HG03045 (cell line): Measurements from ENCODE around the gene PURA.

Experiments
- ATAC-seq: cut with Tn5 transposase; IDR thresholded peaks from one replicate; pipeline ENCODE4 v1.9.1; 2021; ENCODE audit warnings: mild to moderate bottlenecking, moderate library complexity; ENCODE audit not compliant: unreplicated experiment

PURA gene

DNA sequence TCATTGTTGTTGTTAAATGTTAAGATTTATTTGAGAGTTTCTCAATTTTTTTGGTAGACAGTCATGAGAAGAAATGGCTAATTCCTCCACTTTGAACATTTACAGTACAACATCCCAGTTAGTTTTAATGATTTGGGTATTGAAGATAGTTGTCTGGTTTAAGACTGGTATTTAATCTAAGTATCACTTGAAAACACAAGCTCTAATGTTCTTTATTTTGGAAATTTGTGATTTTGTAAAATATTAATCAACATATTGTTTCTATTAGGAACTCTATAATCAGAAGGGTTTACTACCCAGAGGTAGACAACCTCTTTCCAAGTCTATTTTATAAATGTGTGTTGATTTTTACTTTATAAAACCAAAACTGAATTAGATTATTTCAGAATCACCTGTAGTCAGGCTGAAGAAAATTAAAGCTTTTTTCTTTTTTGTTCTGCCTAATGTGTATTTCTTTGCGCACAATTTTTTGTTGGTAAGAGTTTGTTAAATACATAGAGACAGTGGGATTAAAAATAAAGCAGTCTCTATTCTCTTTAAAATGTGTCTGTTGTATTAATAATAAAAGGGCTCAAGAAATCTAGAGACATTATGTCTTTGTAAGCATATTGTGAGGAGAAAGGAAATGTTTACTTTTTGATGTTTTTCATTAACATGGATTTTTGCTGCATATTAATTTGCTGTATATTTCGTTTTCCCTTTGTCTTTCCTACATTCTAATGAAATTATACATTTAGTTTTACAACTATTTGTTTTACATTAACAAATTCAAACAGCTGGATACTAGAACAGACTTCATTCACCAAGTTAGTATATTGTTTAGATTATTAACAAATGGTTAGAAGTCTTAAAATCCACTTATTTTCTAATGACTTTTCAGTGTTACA is 3.9 kb upstream of the PURA start:
- no peak for ATAC-seq

GRCh38 chr5:140110646-140110957 is 3.3 kb upstream of the PURA start:
- ATAC-seq: no peak

DNA sequence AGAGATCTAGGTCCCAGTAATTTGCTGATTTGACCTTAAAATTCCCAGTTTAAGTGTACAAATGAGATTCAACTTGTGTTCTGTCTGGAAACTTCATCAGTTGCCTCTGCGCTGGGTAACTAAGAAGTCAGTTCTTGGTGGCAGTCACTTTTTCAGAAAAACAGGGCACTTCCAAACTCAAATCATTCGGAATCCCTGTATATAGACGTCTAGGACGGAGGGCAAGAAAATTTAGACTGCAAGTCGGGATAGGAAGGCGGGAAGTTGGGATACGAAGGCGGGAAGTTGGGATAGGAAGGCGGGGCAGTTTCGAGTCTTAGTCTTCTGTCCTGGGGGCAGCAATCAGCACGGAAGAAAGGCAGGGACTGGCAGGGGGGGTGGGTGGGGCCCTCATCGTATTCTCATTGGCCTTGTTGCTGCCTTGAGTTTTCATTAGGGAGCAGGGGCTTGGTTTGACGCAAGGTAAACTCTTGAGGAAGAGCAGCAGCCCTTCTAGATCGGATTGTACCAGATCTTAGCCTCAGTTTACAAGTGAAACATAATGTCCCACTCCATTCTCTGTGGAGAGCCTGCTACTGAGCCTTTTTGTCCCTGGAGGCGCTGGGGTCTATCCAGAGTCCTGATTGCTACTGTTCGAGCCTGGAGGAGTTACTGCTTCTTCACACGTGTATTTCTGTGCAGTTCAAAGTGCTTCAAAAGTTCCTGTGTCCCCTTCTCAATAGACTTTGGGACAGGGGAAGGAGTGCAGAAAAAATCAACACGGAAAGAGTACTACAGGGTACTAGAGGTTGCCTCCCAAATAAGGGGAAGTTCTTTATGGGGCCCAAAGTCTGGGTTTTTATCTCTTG is 2.7 kb upstream of the PURA start:
- ATAC-seq: no peak

GRCh38 chr5:140111859-140112551 is 1.9 kb upstream of the PURA start:
- no peak for ATAC-seq

DNA sequence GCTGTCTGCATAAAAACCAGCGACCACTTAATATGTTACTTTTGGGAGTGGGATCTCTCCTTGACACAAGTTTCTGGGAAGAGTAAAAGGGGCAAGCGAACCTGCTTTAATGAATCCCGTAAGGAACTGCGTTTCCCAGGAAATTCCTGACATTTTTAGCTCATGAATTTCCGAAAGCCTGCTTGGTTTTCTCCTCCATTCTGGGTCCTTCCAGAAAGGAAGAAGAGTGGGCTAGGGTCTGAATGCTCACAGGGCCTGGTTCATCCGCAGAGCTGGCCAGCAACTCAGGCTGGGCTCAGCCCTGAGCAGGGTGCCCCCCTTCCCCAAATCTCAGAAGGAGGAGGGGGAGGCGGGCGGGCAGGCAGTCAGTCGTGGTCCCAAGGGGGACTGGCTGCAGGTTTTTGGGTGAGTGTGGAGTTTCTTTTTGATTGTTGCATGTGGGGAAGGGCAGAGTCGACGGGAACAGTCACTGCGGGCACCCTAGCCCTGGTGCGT is 1.2 kb upstream of the PURA start:
- no peak for ATAC-seq

GRCh38 chr5:140113180-140113698 is 670 bp upstream of the PURA start:
- peak; percentile 3 for ATAC-seq

DNA sequence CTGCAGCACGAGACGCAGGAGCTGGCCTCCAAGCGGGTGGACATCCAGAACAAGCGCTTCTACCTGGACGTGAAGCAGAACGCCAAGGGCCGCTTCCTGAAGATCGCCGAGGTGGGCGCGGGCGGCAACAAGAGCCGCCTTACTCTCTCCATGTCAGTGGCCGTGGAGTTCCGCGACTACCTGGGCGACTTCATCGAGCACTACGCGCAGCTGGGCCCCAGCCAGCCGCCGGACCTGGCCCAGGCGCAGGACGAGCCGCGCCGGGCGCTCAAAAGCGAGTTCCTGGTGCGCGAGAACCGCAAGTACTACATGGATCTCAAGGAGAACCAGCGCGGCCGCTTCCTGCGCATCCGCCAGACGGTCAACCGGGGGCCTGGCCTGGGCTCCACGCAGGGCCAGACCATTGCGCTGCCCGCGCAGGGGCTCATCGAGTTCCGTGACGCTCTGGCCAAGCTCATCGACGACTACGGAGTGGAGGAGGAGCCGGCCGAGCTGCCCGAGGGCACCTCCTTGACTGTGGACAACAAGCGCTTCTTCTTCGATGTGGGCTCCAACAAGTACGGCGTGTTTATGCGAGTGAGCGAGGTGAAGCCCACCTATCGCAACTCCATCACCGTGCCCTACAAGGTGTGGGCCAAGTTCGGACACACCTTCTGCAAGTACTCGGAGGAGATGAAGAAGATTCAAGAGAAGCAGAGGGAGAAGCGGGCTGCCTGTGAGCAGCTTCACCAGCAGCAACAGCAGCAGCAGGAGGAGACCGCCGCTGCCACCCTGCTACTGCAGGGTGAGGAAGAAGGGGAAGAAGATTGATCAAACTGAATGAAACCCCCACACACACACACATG is 654 bp downstream of the PURA start:
- peak; percentile 31 for ATAC-seq

DNA sequence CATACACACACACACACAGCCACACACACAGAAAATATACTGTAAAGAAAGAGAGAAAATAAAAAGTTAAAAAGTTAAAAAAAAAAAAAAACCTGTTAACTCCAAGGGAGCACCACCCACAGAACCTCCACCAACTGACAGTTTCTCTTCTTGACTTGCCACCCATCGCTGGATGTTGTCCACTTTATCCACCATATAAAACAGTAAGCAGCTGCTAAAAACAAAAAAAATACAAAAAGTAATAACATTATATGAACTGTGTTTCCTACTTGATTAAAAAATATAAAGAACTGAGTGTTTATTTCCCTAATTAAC is 1.2 kb downstream of the PURA start:
- ATAC-seq: no peak

- no peak for ATAC-seq
Measured at GRCh38 chr5:140116716-140117115, 2.8 kb downstream of the PURA start.

- no peak for ATAC-seq
Measured at GRCh38 chr5:140117523-140117922, 3.6 kb downstream of the PURA start.

DNA sequence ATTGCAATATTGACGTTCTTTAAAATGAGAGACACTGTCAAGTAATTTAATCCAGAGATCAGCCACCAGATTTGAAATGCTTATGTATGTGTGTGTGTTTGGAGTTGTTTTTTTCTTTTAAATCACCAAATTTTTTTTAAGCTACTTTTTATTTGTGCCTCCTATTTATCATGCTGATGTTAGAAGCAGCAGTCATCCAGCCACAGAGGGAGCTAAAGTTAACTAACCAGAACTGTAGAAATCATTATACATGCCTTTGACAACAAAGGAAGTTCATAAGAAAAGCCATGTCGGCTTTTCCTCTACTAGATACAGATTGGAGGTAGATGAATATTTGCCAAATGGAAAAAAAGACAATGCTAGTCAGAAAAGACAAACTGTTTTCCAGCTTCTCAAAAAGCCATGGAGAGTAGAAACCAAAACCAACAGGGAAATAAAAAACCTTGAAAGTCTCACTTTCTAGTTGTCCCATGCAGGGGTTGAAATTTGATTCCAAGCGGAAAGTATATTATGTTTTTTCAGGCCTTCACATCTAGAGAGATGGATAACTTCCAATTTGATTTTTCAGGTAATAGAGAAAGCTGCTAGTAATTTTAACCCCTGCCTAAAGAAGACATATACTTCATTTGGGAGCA is 4.5 kb downstream of the PURA start:
- no peak for ATAC-seq

DNA sequence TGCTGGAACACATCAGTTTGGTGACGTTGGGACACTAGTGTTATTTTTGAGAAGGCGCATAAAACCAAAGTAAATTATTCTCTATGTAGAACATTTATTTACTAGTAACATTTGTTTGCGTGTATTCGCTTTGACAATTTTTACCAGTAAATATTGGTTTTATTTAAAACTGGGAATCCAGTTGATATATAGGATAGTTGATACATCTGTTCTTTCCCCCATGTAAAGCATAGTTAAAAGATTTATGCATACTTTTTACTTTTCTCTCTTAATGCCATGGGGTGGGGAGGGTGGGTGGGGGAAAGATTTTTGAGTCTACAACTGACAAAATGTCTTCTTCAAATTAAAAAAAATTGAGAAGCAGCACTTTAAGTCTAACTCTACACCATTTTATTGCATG is 11.7 kb downstream of the PURA start, which contains the start of gene IGIP:
IGIP (plus strand) TSS at position 301 of the 400 bp plus-strand sequence. CDS start 2,540 bp downstream, outside the sequence.
- ATAC-seq: no peak

GRCh38 chr5:140126315-140127012 is 12.6 kb downstream of the PURA start:
- no peak for ATAC-seq

DNA sequence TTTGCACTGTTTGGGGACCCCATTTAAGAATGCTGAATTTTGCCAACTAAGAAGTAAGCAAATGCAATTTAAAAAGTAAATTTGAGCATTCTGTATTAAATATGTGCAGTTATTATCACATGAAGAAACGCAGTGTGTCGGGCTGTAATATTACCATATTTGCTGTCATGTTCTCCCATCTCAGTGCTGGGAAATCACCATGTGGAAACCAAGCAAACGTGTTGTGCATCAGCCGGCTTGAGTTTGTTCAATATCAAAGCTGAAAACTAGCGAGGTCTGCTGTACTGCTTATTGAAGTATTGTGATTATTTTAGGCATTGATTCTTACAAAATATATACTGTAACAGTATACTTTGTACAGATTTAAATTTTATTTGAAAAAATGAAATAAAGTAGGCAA is 14.5 kb downstream of the PURA start:
- no peak for ATAC-seq

DNA sequence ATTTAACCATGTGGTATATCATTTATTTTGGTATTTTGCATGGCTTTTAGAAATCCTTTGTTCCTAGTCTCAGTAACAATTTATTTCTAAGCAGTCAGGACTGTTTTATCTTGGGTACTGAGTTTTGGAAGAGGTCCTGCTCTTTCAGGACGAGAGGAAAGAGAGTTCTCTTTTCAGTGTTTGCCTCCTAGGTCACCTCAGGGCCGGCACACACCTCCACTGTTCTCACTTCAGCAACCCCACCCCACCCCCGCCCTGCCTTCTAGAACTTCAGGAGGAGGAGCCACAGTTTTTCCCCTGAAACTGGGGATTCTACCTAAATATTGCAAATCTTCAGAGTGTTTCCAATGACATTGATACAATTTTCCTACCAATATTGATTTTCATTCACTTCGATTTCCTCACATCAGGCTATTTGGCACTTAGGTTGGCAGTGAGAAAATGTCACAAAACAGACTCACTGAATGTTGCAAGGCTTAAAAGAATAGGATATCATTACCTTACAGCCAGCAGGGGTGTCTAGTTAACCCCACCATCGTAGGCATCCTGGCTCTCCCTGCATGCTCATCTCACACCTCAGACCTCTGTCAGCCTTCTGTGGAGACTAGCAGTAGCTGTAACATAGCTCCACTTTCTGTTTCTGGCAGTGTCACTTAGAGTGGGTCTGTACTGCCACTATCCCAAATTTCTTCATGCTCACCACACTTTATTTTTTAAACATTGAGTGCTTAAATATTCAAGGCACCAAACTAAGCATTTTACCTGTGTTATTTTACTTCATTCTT is 17.2 kb downstream of the PURA start:
- no peak for ATAC-seq

DNA sequence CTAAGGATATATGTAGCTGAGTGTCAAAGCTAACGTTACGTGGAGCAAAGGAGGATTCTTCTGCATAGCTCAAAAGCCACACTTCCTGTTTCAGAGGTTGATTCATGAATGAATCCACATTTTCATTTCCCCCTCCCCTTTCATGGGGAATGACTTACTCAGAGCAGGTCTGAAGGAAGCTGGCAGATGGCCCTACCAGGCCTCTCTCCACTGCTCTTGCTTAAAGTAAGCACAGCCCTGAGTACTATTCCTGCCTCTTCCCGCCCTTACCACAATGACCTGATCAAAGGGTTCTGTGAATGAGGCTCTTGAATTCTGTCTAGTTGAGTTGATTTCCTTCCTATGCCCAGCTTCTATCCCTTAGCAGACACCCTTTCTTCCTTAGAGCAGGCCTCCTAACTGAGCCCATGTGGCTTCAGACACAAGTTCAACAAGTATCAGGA is 18.1 kb downstream of the PURA start:
- ATAC-seq: no peak

DNA sequence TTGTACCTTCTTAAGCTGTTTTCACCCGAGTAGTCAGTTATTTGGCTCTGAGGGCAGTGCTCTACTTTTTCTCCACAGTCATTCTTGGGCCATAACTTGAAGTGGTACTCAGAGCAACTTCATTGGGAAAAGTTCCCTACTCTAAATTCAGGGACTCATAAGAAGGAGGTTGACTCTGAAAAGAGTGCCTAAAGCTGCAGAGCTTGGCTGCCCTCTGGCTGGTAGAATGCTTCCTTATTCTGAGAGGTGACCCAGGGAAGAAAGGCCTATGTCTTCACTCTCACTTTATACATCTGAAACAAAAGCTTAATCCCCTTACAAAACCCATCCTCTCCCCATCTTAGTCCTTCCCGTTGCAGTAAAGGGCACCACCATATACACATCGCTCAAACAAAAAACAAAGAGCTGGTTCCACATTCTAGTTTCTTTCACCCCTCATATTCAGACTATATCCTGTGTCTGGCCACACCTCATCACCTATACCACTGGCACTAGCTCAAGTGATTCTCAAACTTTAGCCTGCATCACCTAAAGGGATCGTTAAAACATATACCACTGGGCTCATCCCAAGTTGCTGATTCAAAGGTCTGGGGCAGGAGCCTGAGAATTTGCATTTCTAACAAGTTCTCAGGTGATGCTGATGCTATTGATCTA is 19.7 kb downstream of the PURA start:
- ATAC-seq: no peak
